Keratinocyte (primary cell): ENCODE results near the gene MEAK7. TPM values are rescaled to one million over a fixed set of nuclear protein-coding genes. Genes with fewer than 3 reads are reported as not detected.

Source experiments
- DNase-seq: peaks from one replicate; pipeline ENCODE4 v3.0.0-alpha.2; 2011; ENCODE audit warnings: low read depth, missing footprints, low spot score
- FAIRE-seq: peaks from 2 replicates; lab custom pipeline; 2011; peaks lifted over from hg19 to GRCh38; lab: Jason Lieb, UNC
- H2AFZ ChIP-seq: 2 replicates; pipeline ENCODE4 v1.6.0; 2012; ENCODE audit warnings: low read length, control low read depth, inconsistent platforms; ENCODE audit not compliant: control insufficient read depth
- H3K27ac ChIP-seq: 2 replicates; pipeline ENCODE4 v1.5.1; 2011; ENCODE audit warnings: low read length; ENCODE audit not compliant: control insufficient read depth, insufficient read depth
- H3K27me3 ChIP-seq: 3 replicates; pipeline ENCODE4 v1.6.0; 2011; ENCODE audit warnings: low read length; ENCODE audit not compliant: control insufficient read depth, insufficient read depth; ENCODE audit errors: extremely low read depth
- H3K36me3 ChIP-seq, 2 experiments: 2 replicates in 1 of 2; 3 replicates in 1 of 2; pipeline ENCODE4 v1.5.1; 2011; ENCODE audit warnings: low read length in 2 of 2, mild to moderate bottlenecking in 1 of 2; ENCODE audit not compliant: control insufficient read depth in 2 of 2, insufficient read depth in 2 of 2; ENCODE audit errors: extremely low read depth in 1 of 2
- H3K4me1 ChIP-seq: 3 replicates; pipeline ENCODE4 v1.5.1; 2011; ENCODE audit warnings: low read length; ENCODE audit not compliant: control insufficient read depth, insufficient read depth; ENCODE audit errors: extremely low read depth
- H3K4me2 ChIP-seq: 3 replicates; pipeline ENCODE4 v1.6.0; 2011; ENCODE audit warnings: low read depth, low read length; ENCODE audit not compliant: control insufficient read depth, insufficient read depth; ENCODE audit errors: extremely low read depth
- H3K4me3 ChIP-seq, 3 experiments: fragments of 200-600 bp in 1 of 3; sonication (generic) in 1 of 3; 2 replicates in 2 of 3; 3 replicates in 1 of 3; pipeline ENCODE4 v1.5.1; 2011 to 2016; ENCODE audit warnings: low read length in 3 of 3, mild to moderate bottlenecking in 3 of 3, control low read depth in 2 of 3, inconsistent platforms in 1 of 3, low read depth in 1 of 3, mixed read lengths in 1 of 3, mixed run types in 1 of 3, moderate library complexity in 1 of 3; ENCODE audit not compliant: control insufficient read depth in 2 of 3, insufficient read depth in 2 of 3; ENCODE audit errors: extremely low read depth in 1 of 3
- H3K79me2 ChIP-seq: 2 replicates; pipeline ENCODE4 v1.6.0; 2012; ENCODE audit warnings: low read length; ENCODE audit not compliant: control insufficient read depth, insufficient read depth
- H3K9ac ChIP-seq: 3 replicates; pipeline ENCODE4 v1.6.0; 2011; ENCODE audit warnings: low read length; ENCODE audit not compliant: control insufficient read depth, insufficient read depth; ENCODE audit errors: extremely low read depth
- H3K9me1 ChIP-seq: 3 replicates; pipeline ENCODE4 v1.6.0; 2011; ENCODE audit warnings: low read length; ENCODE audit not compliant: control insufficient read depth, insufficient read depth; ENCODE audit errors: extremely low read depth
- H3K9me3 ChIP-seq: 2 replicates; pipeline ENCODE4 v1.5.1; 2012; ENCODE audit warnings: low read depth, low read length; ENCODE audit not compliant: control insufficient read depth
- H4K20me1 ChIP-seq: 3 replicates; pipeline ENCODE4 v1.6.0; 2011; ENCODE audit warnings: low read length; ENCODE audit not compliant: control insufficient read depth, insufficient read depth; ENCODE audit errors: extremely low read depth
- CTCF ChIP-seq, 3 experiments: IDR thresholded peaks in 1 of 3; conservative IDR thresholded peaks in 1 of 3; optimal IDR thresholded peaks in 1 of 3; 2 replicates in 2 of 3; 3 replicates in 1 of 3; pipeline versions ENCODE3 to v1.5.1; 2011; ENCODE audit warnings: low read length in 3 of 3, mild to moderate bottlenecking in 3 of 3, moderate library complexity in 2 of 3, control low read depth in 1 of 3, inconsistent platforms in 1 of 3; ENCODE audit not compliant: insufficient read depth in 2 of 3; ENCODE audit errors: extremely low read depth in 1 of 3
- EZH2 ChIP-seq: IDR thresholded peaks from one replicate; pipeline ENCODE4 v1.6.1; 2012; ENCODE audit warnings: inconsistent platforms, mild to moderate bottlenecking, low read length, moderate library complexity
- dilution Hi-C: fragments of 300-500 bp; cut with MboI; formaldehyde crosslinking; loops from one replicate; pipeline ENCODE4 v1.7.0; 2020; ENCODE audit warnings: low sequenced_read_pairs; ENCODE audit not compliant: extremely low pct_ligation_motif_present
- polyA plus RNA-seq, 5 experiments: library from polyadenylated mRNA; depleted of rRNA in 3 of 5; stranded (reverse) in 3 of 5; stranded (forward) in 1 of 5; unstranded in 1 of 5; fragments of >200 nt; gene quantifications; 1 replicate in 1 of 5; 2 replicates in 3 of 5; 3 replicates in 1 of 5; pipeline versions ENCODE4 v1.2.1 to v1.2.3, GENCODE V29; 2011 to 2012; ENCODE audit warnings: missing spikeins in 2 of 5, low read depth in 1 of 5, low replicate concordance in 1 of 5

The MEAK7 gene
- polyA plus RNA-seq, 1 donor (not counting 4 experiments of a cell fraction or from before 2014, with no cell fraction given) = 81.0 TPM

GRCh38 chr16:84460406-84461028, 43.9 kb downstream of the MEAK7 start:
- no peaks in the 10 kb centered on the region for H3K9me1 ChIP-seq
- no peaks in the 10 kb centered on the region for H4K20me1 ChIP-seq
- H3K9ac ChIP-seq = no peak overlapping the region
- no peak overlapping the region for H3K4me2 ChIP-seq
- H3K36me3 ChIP-seq = peaks cover 29 to 50% of the 10 kb centered on the region in 2 experiments
- H2AFZ ChIP-seq = no peak overlapping the region
- no peak overlapping the region for H3K27ac ChIP-seq
- DNase-seq (no peak), FAIRE-seq (no peak)
- no peaks in the 10 kb centered on the region for H3K27me3 ChIP-seq
- no peaks in the 10 kb centered on the region for H3K4me1 ChIP-seq
- TF ChIP-seq EZH2 (no peak), CTCF (optimal IDR thresholded peaks at IDR 0.05 in 1 of 3, IDR thresholded peaks at IDR 0.05 in 1 of 3, conservative IDR thresholded peaks at IDR 0.05 in 1 of 3; ENCODE audit: extremely low read depth in 1 of 3, insufficient read depth in 2 of 3, low read length in 3 of 3) (no peak)
- H3K4me3 ChIP-seq = no peak overlapping the region
- no peaks in the 10 kb centered on the region for H3K9me3 ChIP-seq
- peaks cover 8% of the 10 kb centered on the region for H3K79me2 ChIP-seq
- dilution Hi-C loops = no loop called here

GRCh38 chr16:84459941-84460405, 44.5 kb downstream of the MEAK7 start:
- DNase-seq (no peak), FAIRE-seq (no peak)
- Histone ChIP-seq H3K27me3 (no peaks in the 10 kb centered on the region), H4K20me1 (no peaks in the 10 kb centered on the region), H3K4me3 (no peak overlapping the region), H3K4me2 (no peak overlapping the region), H3K27ac (no peak overlapping the region), H3K9me1 (no peaks in the 10 kb centered on the region), H3K9me3 (no peaks in the 10 kb centered on the region), H3K9ac (no peak overlapping the region), H3K36me3 (peaks cover 30 to 46% of the 10 kb centered on the region in 2 experiments), H2AFZ (no peak overlapping the region), H3K4me1 (no peaks in the 10 kb centered on the region), H3K79me2 (peaks cover 5% of the 10 kb centered on the region)
- no peak for TF ChIP-seq EZH2
- TF ChIP-seq CTCF (optimal IDR thresholded peaks at IDR 0.05 in 1 of 3, IDR thresholded peaks at IDR 0.05 in 1 of 3, conservative IDR thresholded peaks at IDR 0.05 in 1 of 3; ENCODE audit: extremely low read depth in 1 of 3, insufficient read depth in 2 of 3, low read length in 3 of 3) = no peak
- dilution Hi-C loops = no loop called here
